Natural killer cell (primary cell): ENCODE data around the gene DTNB. TPM values are rescaled to one million over a fixed set of nuclear protein-coding genes. Genes with fewer than 3 reads are reported as not detected.

ENCODE experiments used
- ATAC-seq, 3 donors: fragments of 150-1000 bp in 2 of 3; fragments of 200-7000 bp in 1 of 3; cut with Tn5 transposase; 1 replicate in 1 of 3; 2 replicates in 2 of 3; pipeline ENCODE4 v1.10.0; 2021; ENCODE audit warnings: mild to moderate bottlenecking in 2 of 3, moderate library complexity in 2 of 3
- DNase-seq, 2 donors: peaks; one replicate each; pipeline versions ENCODE4 v3.0.0 to v3.0.0-alpha.2; 2013 to 2021; ENCODE audit warnings: mixed read lengths in 1 of 2
- H3K27ac ChIP-seq: one replicate; pipeline ENCODE4 v1.5.1; 2013; ENCODE audit warnings: mild to moderate bottlenecking, low read length
- H3K27me3 ChIP-seq: one replicate; pipeline ENCODE4 v1.6.1; 2013; ENCODE audit warnings: low read length; ENCODE audit not compliant: control insufficient read depth, insufficient read depth
- H3K36me3 ChIP-seq: one replicate; pipeline ENCODE4 v1.6.1; 2013; ENCODE audit warnings: low read length; ENCODE audit not compliant: control insufficient read depth, insufficient read depth
- H3K4me1 ChIP-seq: one replicate; pipeline ENCODE4 v1.6.1; 2013; ENCODE audit warnings: low read length; ENCODE audit not compliant: control insufficient read depth, insufficient read depth
- H3K4me3 ChIP-seq: one replicate; pipeline ENCODE4 v1.5.1; 2013; ENCODE audit warnings: low read length
- H3K9me3 ChIP-seq: one replicate; pipeline ENCODE4 v1.6.1; 2013; ENCODE audit warnings: low read length; ENCODE audit not compliant: control insufficient read depth, insufficient read depth
- H3K27ac Mint-ChIP-seq, 2 donors: one replicate each; pipeline ENCODE4 v1.8.0; 2022; ENCODE audit warnings: mild to moderate bottlenecking in 2 of 2, mixed read lengths in 2 of 2, moderate library complexity in 1 of 2
- H3K27me3 Mint-ChIP-seq, 2 donors: one replicate each; pipeline ENCODE4 v1.8.0; 2022; ENCODE audit warnings: low read depth in 2 of 2, mixed read lengths in 2 of 2
- H3K36me3 Mint-ChIP-seq: one replicate; pipeline ENCODE4 v1.8.0; 2022; ENCODE audit warnings: mixed read lengths
- H3K4me1 Mint-ChIP-seq, 2 donors: one replicate each; pipeline ENCODE4 v1.8.0; 2022; ENCODE audit warnings: mixed read lengths in 2 of 2
- H3K4me3 Mint-ChIP-seq: one replicate; pipeline ENCODE4 v1.8.0; 2022; ENCODE audit warnings: mild to moderate bottlenecking, moderate library complexity, mixed read lengths
- H3K9me3 Mint-ChIP-seq, 2 donors: one replicate each; pipeline ENCODE4 v1.8.0; 2022; ENCODE audit warnings: mixed read lengths in 2 of 2
- CTCF ChIP-seq: fragments of 200-600 bp; IDR thresholded peaks from one replicate; pipeline ENCODE4 v1.8.0; 2022; ENCODE audit warnings: antibody characterized with exemption
- WGBS: methylation state at CpG from one replicate; pipeline ENCODE4 v1.1.7; 2013; ENCODE audit warnings: missing lambda C conversion rate; ENCODE audit not compliant: insufficient coverage; 5-methylcytosine and 5-hydroxymethylcytosine counted together
- intact Hi-C: fragments of 100-400 bp; cut with micrococcal nuclease; formaldehyde crosslinking; loops from one replicate; pipeline ENCODE4 v1.14.2; 2022
- total RNA-seq, 4 donors: library from RNA; stranded (reverse); fragments of 120-200 nt in 1 of 4; gene quantifications; one replicate each; pipeline versions ENCODE4 v1.2.3 to v1.2.4, GENCODE V29; 2013 to 2022

The DTNB gene
- total RNA-seq, 3 donors from 2014 or later (not counting 1 experiment from before 2014, with no cell fraction given): 20.8 to 33.7 (median 23.6) TPM

- WGBS: 87% methylated on average over 6 of the region's 6 CpGs
- Histone ChIP-seq H3K27me3 (no peaks in the 10 kb centered on the region), H3K27ac (peak overlapping the region; percentile 65), H3K9me3 (no peaks in the 10 kb centered on the region), H3K36me3 (no peaks in the 10 kb centered on the region), H3K4me3 (no peak overlapping the region), H3K4me1 (peaks cover 14% of the 10 kb centered on the region)
- no peak for TF ChIP-seq CTCF
- Mint-ChIP-seq H3K27ac (peak overlapping the region in 1 of 2 donors; percentile 51), H3K4me1 (peaks cover 8 to 23% of the 10 kb centered on the region in 2 donors), H3K27me3 (no peaks in the 10 kb centered on the region), H3K36me3 (no peaks in the 10 kb centered on the region), H3K4me3 (no peak overlapping the region), H3K9me3 (peaks cover 0 to 2% of the 10 kb centered on the region in 2 donors)
- DNase-seq (no peak), ATAC-seq (no peak)
- intact Hi-C loops: no loop called here
Observed at GRCh38 chr2:25421289-25421688, 252.1 kb downstream of the DTNB start.

- Histone ChIP-seq H3K9me3 (no peaks in the 10 kb centered on the region), H3K27me3 (no peaks in the 10 kb centered on the region), H3K4me1 (peaks cover 14% of the 10 kb centered on the region), H3K27ac (peak overlapping the region; percentile 65), H3K36me3 (no peaks in the 10 kb centered on the region), H3K4me3 (no peak overlapping the region)
- Mint-ChIP-seq H3K9me3 (peaks cover 0 to 2% of the 10 kb centered on the region in 2 donors), H3K27ac (peak overlapping the region in 1 of 2 donors; percentile 51), H3K27me3 (no peaks in the 10 kb centered on the region), H3K4me3 (no peak overlapping the region), H3K4me1 (peaks cover 8 to 23% of the 10 kb centered on the region in 2 donors), H3K36me3 (no peaks in the 10 kb centered on the region)
- 60% methylated on average over 2 of the region's 2 CpGs for WGBS
- ATAC-seq: peak in 1 of 3 donors; percentile 51
- intact Hi-C loops: no loop called here
- no peak for TF ChIP-seq CTCF
- DNase-seq: no peak
Observed at GRCh38 chr2:25420820-25421237, 252.5 kb downstream of the DTNB start.

GRCh38 chr2:25419678-25420242, 253.6 kb downstream of the DTNB start:
- Mint-ChIP-seq H3K4me3 (no peak overlapping the region), H3K36me3 (no peaks in the 10 kb centered on the region), H3K27me3 (no peaks in the 10 kb centered on the region), H3K4me1 (peaks cover 8 to 23% of the 10 kb centered on the region in 2 donors), H3K9me3 (peaks cover 0 to 2% of the 10 kb centered on the region in 2 donors), H3K27ac (no peak overlapping the region)
- intact Hi-C loops: no loop called here
- ATAC-seq: peak in 2 of 3 donors; percentile 24 to 35
- no peaks in the 10 kb centered on the region for H3K9me3 ChIP-seq
- WGBS: 61% methylated on average over 9 of the region's 10 CpGs
- H3K4me3 ChIP-seq: no peak overlapping the region
- no peaks in the 10 kb centered on the region for H3K36me3 ChIP-seq
- no peak for DNase-seq
- peak overlapping the region; percentile 68 for H3K27ac ChIP-seq
- peaks cover 14% of the 10 kb centered on the region for H3K4me1 ChIP-seq
- H3K27me3 ChIP-seq: no peaks in the 10 kb centered on the region
- TF ChIP-seq CTCF: no peak
